Vagina (tissue), 2 donors: ENCODE measurements around the gene FOXRED1. TPM values are rescaled to one million over a fixed set of nuclear protein-coding genes. Genes with fewer than 3 reads are reported as not detected.

Source experiments
- DNase-seq, 2 donors: peaks; one replicate each; pipeline ENCODE4 v3.0.0-alpha.2; 2017; ENCODE audit errors: extremely low spot score in 2 of 2
- H3K27ac ChIP-seq: fragments of 200-600 bp; sonication (generic); one replicate; pipeline ENCODE4 v1.5.1; 2019
- H3K27me3 ChIP-seq: fragments of 200-600 bp; sonication (generic); one replicate; pipeline ENCODE4 v1.5.1; 2019
- H3K36me3 ChIP-seq, 2 donors: fragments of 200-600 bp; sonication (generic); one replicate each; pipeline ENCODE4 v1.5.1; 2017 to 2019
- H3K4me1 ChIP-seq: fragments of 200-600 bp; sonication (generic); one replicate; pipeline ENCODE4 v1.5.1; 2019
- H3K4me3 ChIP-seq, 2 donors: fragments of 200-600 bp; sonication (generic); 1 replicate in 1 of 2; 2 replicates in 1 of 2; pipeline ENCODE4 v1.5.1; 2016 to 2019
- H3K9me3 ChIP-seq: fragments of 200-600 bp; sonication (generic); one replicate; pipeline ENCODE4 v1.5.1; 2019
- POLR2A ChIP-seq, 2 donors: fragments of 450-650 bp; IDR thresholded peaks; one replicate each; pipeline ENCODE4 v1.6.1; 2017; ENCODE audit warnings: antibody characterized with exemption in 2 of 2, mild to moderate bottlenecking in 2 of 2, moderate library complexity in 2 of 2
- POLR2AphosphoS5 ChIP-seq, 2 donors: sonication (generic); formaldehyde crosslinking; IDR thresholded peaks; one replicate each; pipeline ENCODE4 v1.9.0; 2017; ENCODE audit warnings: antibody characterized with exemption in 2 of 2, mild to moderate bottlenecking in 2 of 2, low read depth in 1 of 2; ENCODE audit not compliant: insufficient read depth in 1 of 2
- intact Hi-C: fragments of 100-400 bp; cut with DNase I; formaldehyde crosslinking; loops from one replicate; pipeline ENCODE4 v1.15.1; 2023
- total RNA-seq: library from RNA; depleted of rRNA; stranded (reverse); fragments of >200 nt; gene quantifications from one replicate; pipeline ENCODE4 v1.2.3, GENCODE V29; 2016
- TF ChIP-seq, protein P1 (sequence below), 3 experiments: fragments of 450-650 bp in 2 of 3; fragments of 200-600 bp in 1 of 3; sonication (generic) in 1 of 3; IDR thresholded peaks; one replicate each; pipeline ENCODE4 v1.5.1; 2017 to 2019; ENCODE audit warnings: antibody characterized with exemption in 3 of 3, mild to moderate bottlenecking in 2 of 3, moderate library complexity in 2 of 3

Gene FOXRED1
- total RNA-seq, 1 donor from 2014 or later, result 16.7 TPM

GRCh38 chr11:126267650-126268049 lies 1.3 kb upstream of the FOXRED1 start:
- peaks cover 0 to 45% of the 10 kb centered on the region in 2 donors for H3K36me3 ChIP-seq
- intact Hi-C loops, result loop anchor here (10.0 kb wide), 1 partner anchor 53 kb away; the partner anchor contains the start of genes FAM118B and RPUSD4
- H3K27ac ChIP-seq, result peak overlapping the region; percentile 92
- no peaks in the 10 kb centered on the region for H3K9me3 ChIP-seq
- H3K4me1 ChIP-seq, result peaks cover 21% of the 10 kb centered on the region
- H3K4me3 ChIP-seq, result peak overlapping the region; percentile 87 to 92
- TF ChIP-seq POLR2A (IDR thresholded peaks at IDR 0.05), result no peak
- no peaks in the 10 kb centered on the region for H3K27me3 ChIP-seq
- DNase-seq, result no peak

DNA sequence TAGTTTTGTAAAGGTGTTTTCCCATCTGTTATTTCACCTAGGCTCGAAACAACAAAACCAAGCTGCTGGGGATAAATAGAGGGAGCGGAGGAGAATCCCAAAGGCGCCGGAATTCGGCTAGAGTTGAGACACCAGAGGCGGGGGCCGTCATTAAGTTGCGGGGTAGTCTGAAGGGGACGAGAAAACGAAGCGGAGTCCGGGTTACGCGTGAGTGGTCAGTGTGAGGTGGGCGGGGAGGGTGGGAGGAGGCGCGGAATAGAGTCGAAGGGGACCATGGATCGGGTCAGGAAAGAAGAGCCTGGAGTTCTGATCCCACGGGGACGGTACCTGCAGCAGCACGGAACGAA lies 620 bp upstream of the FOXRED1 start:
- no peak for DNase-seq
- H3K27me3 ChIP-seq, result no peaks in the 10 kb centered on the region
- peak overlapping the region; percentile 92 for H3K27ac ChIP-seq
- intact Hi-C loops, result loop anchor here (10.0 kb wide), 1 partner anchor 54 kb away; the partner anchor contains the start of genes FAM118B and RPUSD4
- H3K36me3 ChIP-seq, result peaks cover 0 to 38% of the 10 kb centered on the region in 2 donors
- TF ChIP-seq POLR2AphosphoS5 (IDR thresholded peaks at IDR 0.05; ENCODE audit: insufficient read depth in 1 of 2, low read depth in 1 of 2) (no peak), POLR2A (IDR thresholded peaks at IDR 0.05) (no peak)
- TF ChIP-seq, protein P1, sequence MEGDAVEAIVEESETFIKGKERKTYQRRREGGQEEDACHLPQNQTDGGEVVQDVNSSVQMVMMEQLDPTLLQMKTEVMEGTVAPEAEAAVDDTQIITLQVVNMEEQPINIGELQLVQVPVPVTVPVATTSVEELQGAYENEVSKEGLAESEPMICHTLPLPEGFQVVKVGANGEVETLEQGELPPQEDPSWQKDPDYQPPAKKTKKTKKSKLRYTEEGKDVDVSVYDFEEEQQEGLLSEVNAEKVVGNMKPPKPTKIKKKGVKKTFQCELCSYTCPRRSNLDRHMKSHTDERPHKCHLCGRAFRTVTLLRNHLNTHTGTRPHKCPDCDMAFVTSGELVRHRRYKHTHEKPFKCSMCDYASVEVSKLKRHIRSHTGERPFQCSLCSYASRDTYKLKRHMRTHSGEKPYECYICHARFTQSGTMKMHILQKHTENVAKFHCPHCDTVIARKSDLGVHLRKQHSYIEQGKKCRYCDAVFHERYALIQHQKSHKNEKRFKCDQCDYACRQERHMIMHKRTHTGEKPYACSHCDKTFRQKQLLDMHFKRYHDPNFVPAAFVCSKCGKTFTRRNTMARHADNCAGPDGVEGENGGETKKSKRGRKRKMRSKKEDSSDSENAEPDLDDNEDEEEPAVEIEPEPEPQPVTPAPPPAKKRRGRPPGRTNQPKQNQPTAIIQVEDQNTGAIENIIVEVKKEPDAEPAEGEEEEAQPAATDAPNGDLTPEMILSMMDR (IDR thresholded peaks at IDR 0.05), result no peak
- no peaks in the 10 kb centered on the region for H3K9me3 ChIP-seq
- H3K4me1 ChIP-seq, result peaks cover 21% of the 10 kb centered on the region
- peak overlapping the region; percentile 87 to 92 for H3K4me3 ChIP-seq

DNA sequence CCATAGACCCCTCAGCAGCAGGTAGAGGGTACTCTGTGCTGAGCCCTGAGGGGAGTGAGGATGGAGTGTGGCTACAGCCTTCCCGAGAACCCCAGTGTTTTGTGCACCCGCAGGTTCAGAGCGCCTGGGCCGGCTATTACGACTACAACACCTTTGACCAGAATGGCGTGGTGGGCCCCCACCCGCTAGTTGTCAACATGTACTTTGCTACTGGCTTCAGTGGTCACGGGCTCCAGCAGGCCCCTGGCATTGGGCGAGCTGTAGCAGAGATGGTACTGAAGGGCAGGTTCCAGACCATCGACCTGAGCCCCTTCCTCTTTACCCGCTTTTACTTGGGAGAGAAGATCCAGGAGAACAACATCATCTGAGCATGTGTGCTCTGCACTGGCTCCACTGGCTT lies 8.4 kb downstream of the FOXRED1 start:
- TF ChIP-seq, protein P1 (IDR thresholded peaks at IDR 0.05), result no peak
- TF ChIP-seq POLR2A (IDR thresholded peaks at IDR 0.05) (no peak), POLR2AphosphoS5 (IDR thresholded peaks at IDR 0.05; ENCODE audit: insufficient read depth in 1 of 2, low read depth in 1 of 2) (no peak)
- Histone ChIP-seq H3K36me3 (peaks cover 0 to 5% of the 10 kb centered on the region in 2 donors), H3K4me1 (peaks cover 10% of the 10 kb centered on the region), H3K9me3 (no peaks in the 10 kb centered on the region), H3K4me3 (no peak overlapping the region), H3K27me3 (no peaks in the 10 kb centered on the region), H3K27ac (no peak overlapping the region)
- DNase-seq, result no peak
- intact Hi-C loops, result no loop called here

DNA sequence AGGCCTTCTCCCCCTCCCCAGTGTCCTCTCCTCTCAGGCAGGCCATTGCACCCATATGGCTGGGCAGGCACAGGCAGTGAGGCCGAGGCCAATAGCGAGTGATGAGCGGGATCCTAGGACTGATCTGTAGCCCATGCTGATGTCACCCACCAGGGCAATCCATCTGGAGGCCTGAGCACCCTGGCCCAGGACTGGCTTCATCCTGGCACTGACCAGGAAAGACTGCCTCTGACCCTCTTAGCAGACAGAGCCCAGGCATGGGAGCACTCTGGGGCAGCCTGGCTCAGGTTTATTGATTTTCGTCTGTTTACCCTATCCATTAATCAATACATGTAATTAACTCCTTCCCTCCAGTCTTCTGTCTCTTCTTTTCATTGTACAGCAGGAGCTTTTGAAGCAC lies 8.8 kb downstream of the FOXRED1 start:
- intact Hi-C loops, result no loop called here
- TF ChIP-seq, protein P1 (IDR thresholded peaks at IDR 0.05), result no peak
- TF ChIP-seq POLR2AphosphoS5 (IDR thresholded peaks at IDR 0.05; ENCODE audit: insufficient read depth in 1 of 2, low read depth in 1 of 2), result no peak
- TF ChIP-seq POLR2A (IDR thresholded peaks at IDR 0.05), result no peak
- DNase-seq, result no peak
- H3K27ac ChIP-seq, result no peak overlapping the region
- H3K36me3 ChIP-seq, result peaks cover 0 to 5% of the 10 kb centered on the region in 2 donors
- no peak overlapping the region for H3K4me3 ChIP-seq
- H3K9me3 ChIP-seq, result no peaks in the 10 kb centered on the region
- H3K27me3 ChIP-seq, result no peaks in the 10 kb centered on the region
- peaks cover 10% of the 10 kb centered on the region for H3K4me1 ChIP-seq

DNA sequence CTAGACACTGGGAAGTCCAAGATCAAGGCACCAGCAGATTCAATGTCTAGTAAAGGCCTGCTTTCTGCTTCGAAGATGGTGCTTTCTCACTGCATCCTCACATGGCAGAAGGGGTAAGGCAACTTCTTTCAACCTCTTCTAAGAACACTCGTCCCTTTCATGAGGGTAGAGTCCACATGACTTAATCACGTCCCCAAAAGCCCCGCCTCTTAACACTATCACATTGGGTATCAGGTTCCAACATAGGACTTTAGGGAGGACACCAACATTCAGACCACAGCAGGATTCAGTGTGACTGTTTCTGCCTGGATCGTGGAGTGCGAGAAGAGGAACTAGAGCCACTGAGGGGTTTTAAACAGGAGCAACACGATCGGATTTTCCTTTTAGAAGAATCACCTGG lies 10.2 kb downstream of the FOXRED1 start:
- no peaks in the 10 kb centered on the region for H3K27me3 ChIP-seq
- no peak for TF ChIP-seq POLR2AphosphoS5 (IDR thresholded peaks at IDR 0.05; ENCODE audit: insufficient read depth in 1 of 2, low read depth in 1 of 2)
- TF ChIP-seq, protein P1 (IDR thresholded peaks at IDR 0.05), result no peak
- TF ChIP-seq POLR2A (IDR thresholded peaks at IDR 0.05), result no peak

More for the DNA sequence above, 10.2 kb downstream of the FOXRED1 start:
- Histone ChIP-seq H3K4me1 (peaks cover 18% of the 10 kb centered on the region), H3K27ac (no peak overlapping the region), H3K9me3 (no peaks in the 10 kb centered on the region), H3K4me3 (no peak overlapping the region), H3K36me3 (no peaks in the 10 kb centered on the region)
- intact Hi-C loops, result no loop called here
- DNase-seq, result no peak
